Type B pancreatic cell (in vitro differentiated cells): ENCODE data around the gene MOGAT3. TPM values are rescaled to one million over a fixed set of nuclear protein-coding genes. Genes with fewer than 3 reads are reported as not detected.

Experiments used
- DNase-seq: peaks from one replicate; pipeline ENCODE4 v3.0.0; 2021; ENCODE audit warnings: mixed read lengths; ENCODE audit not compliant: unreplicated experiment; ENCODE audit errors: extremely low spot score
- H3K27ac Mint-ChIP-seq: 2 replicates; pipeline ENCODE4 v1.8.0; 2021; ENCODE audit warnings: mild to moderate bottlenecking, mixed read lengths
- H3K27me3 Mint-ChIP-seq: 2 replicates; pipeline ENCODE4 v1.8.0; 2021; ENCODE audit warnings: mixed read lengths
- H3K36me3 Mint-ChIP-seq: 2 replicates; pipeline ENCODE4 v1.8.0; 2021; ENCODE audit warnings: mixed read lengths
- H3K4me1 Mint-ChIP-seq: one replicate; pipeline ENCODE4 v1.8.0; 2021; ENCODE audit warnings: mixed read lengths; ENCODE audit not compliant: unreplicated experiment
- H3K4me3 Mint-ChIP-seq: 2 replicates; pipeline ENCODE4 v1.8.0; 2021; ENCODE audit warnings: mild to moderate bottlenecking, mixed read lengths
- H3K9me3 Mint-ChIP-seq: 2 replicates; pipeline ENCODE4 v1.8.0; 2021; ENCODE audit warnings: mixed read lengths
- CTCF ChIP-seq: fragments of 200-600 bp; sonication (generic); conservative IDR thresholded peaks from 2 replicates; pipeline ENCODE4 v1.5.0; 2021; ENCODE audit warnings: antibody characterized with exemption, mild to moderate bottlenecking
- microRNA-seq: library from miRNA; unstranded; fragments of <30 nt; microRNA quantifications from one replicate; pipeline ENCODE4, GENCODE V29; 2020
- total RNA-seq: library from RNA; stranded (reverse); gene quantifications from 2 replicates; pipeline ENCODE4 v1.2.1, GENCODE V29; 2021; ENCODE audit warnings: low replicate concordance

MOGAT3 gene
- total RNA-seq, 1 donor from 2014 or later, result 0.94 TPM

DNA sequence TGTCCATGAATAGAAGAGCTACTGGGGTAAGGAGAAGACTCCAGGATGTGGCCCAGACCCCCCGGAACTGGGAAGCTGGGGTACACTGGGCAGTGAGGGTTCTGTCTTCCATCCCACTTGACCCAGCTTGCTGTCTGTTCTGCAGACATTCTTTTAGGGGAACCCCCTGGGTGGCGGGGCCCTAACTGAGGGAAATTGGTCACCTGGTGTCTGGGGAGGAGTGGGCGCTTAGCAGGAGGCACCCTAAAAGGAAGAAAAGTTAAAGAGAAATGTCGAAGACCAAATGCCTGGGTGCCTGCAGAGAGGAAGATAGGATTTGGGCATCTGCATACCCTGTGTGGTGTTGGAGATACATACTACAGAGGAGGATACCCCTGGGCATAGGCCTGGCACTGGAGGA lies 45.5 kb downstream of the MOGAT3 start:
- H3K4me1 Mint-ChIP-seq, result peaks cover 11% of the 10 kb centered on the region
- TF ChIP-seq CTCF, result no peak
- H3K9me3 Mint-ChIP-seq, result no peaks in the 10 kb centered on the region
- H3K27ac Mint-ChIP-seq, result peak overlapping the region; percentile 78
- H3K36me3 Mint-ChIP-seq, result peaks cover 10% of the 10 kb centered on the region
- DNase-seq, result no peak
- peaks cover 3% of the 10 kb centered on the region for H3K27me3 Mint-ChIP-seq
- H3K4me3 Mint-ChIP-seq, result peak overlapping the region; percentile 88

DNA sequence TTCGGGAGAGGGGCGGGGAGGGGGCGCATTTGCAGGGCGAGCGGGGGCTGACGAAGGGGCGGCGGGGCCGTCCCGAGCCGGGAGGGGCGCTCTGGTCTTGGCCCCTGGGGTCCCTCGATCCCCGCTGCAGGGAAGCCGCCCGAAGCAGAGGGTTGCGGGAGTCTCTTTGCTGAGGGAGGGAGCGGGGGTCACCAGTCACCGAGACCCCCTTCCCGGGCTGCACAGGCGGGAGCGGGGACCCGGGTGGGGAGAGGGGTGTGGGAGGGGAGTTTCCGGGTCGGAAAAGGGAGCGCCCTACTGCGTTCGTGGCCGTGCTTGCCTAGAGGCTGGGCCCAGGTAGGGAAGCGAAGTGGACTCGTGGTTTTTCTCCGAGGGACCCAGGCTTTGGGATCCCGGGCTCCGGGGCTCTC lies 46.1 kb downstream of the MOGAT3 start:
- H3K27me3 Mint-ChIP-seq, result peaks cover 5% of the 10 kb centered on the region
- peak overlapping the region; percentile 88 for H3K4me3 Mint-ChIP-seq
- TF ChIP-seq CTCF, result no peak
- no peaks in the 10 kb centered on the region for H3K9me3 Mint-ChIP-seq
- H3K36me3 Mint-ChIP-seq, result peaks cover 10% of the 10 kb centered on the region
- no peak for DNase-seq
- H3K4me1 Mint-ChIP-seq, result peaks cover 11% of the 10 kb centered on the region
- H3K27ac Mint-ChIP-seq, result peak overlapping the region; percentile 78

- TF ChIP-seq CTCF, result no peak
- Mint-ChIP-seq H3K27me3 (peaks cover 10% of the 10 kb centered on the region), H3K4me1 (peaks cover 11% of the 10 kb centered on the region), H3K36me3 (peaks cover 10% of the 10 kb centered on the region), H3K4me3 (peak within 1 kb of the TSS; percentile 88), H3K9me3 (no peaks in the 10 kb centered on the region), H3K27ac (peak within 1 kb of the TSS; percentile 78)
- peak; percentile 95 for DNase-seq
These were observed 46.7 kb downstream of the MOGAT3 start, which contains the start of gene AP1S1 for GRCh38 chr7:101153969-101154692. Gene AP1S1 (plus strand): TSS chr7:101154476. CDS start chr7:101154515, 39 bp downstream.

DNA sequence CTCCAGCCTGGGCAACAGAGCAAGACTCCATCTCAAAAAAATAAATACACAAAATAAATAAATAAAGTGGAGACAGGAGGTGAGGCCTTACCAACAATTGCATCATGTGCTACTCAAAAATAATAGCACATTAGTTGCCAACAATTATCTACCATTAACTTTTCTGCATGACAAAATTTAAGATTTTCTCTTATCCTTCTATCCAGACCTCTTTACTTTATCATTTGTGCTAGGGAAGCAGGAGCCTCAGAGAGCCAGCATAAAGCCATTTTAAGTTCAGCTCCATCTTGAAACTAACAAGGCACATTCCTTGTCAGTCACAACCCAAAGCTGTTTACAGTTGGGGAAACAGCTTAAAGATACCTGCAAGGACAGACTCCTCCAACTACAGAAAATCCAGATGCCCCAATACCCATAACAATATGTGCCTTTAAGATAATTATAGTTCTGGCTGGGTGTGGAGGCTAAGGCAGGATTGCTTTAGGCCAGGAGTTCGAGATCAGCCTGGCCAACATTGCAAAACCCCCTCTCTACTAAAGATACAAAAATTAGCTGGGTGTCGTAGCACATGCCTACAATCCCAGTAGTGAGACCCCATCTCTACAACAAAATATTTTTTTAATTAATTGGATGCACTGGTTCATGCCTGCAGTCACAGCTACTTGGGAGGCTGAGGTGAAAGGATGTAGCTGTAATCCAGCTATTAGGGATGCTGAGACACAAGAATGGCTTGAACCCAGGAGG lies 48.8 kb downstream of the MOGAT3 start:
- no peak for DNase-seq
- H3K36me3 Mint-ChIP-seq, result peaks cover 3% of the 10 kb centered on the region
- H3K27me3 Mint-ChIP-seq, result peaks cover 18% of the 10 kb centered on the region
- H3K9me3 Mint-ChIP-seq, result no peaks in the 10 kb centered on the region
- TF ChIP-seq CTCF, result no peak
- no peak overlapping the region for H3K27ac Mint-ChIP-seq
- peaks cover 11% of the 10 kb centered on the region for H3K4me1 Mint-ChIP-seq
- peak overlapping the region; percentile 25 for H3K4me3 Mint-ChIP-seq

Small RNAs within 50 kb of the gene (microRNA-seq; reads per million reads assigned to microRNA genes)
- gene MIR4653, result not detected

Other genes starting within 250 kb of the MOGAT3 start
- 0.50 and 1.6 TPM in 2 replicates for gene MUC12, start 231.5 kb downstream of the MOGAT3 start, total RNA-seq
- 0.53 and 1.5 TPM in 2 replicates for gene MUC17, start 181.0 kb downstream of the MOGAT3 start, total RNA-seq
- gene TRIM56, start 115.6 kb downstream of the MOGAT3 start, total RNA-seq, result 22.2 and 40.1 TPM in 2 replicates
- 0.14 and 1.5 TPM in 2 replicates for gene SERPINE1, start 73.9 kb downstream of the MOGAT3 start, total RNA-seq
- gene AP1S1, start 46.6 kb downstream of the MOGAT3 start, total RNA-seq, result 59.8 and 98.8 TPM in 2 replicates
- 4.2 and 4.4 TPM in 2 replicates for gene VGF, start 35.5 kb downstream of the MOGAT3 start, total RNA-seq
- not detected in 2 replicates for gene NAT16, start 20.7 kb downstream of the MOGAT3 start, total RNA-seq
- 37.5 and 65.7 TPM in 2 replicates for gene PLOD3, start 16.5 kb upstream of the MOGAT3 start, total RNA-seq
- 61.1 and 68.7 TPM in 2 replicates for gene ZNHIT1, start 17.1 kb upstream of the MOGAT3 start, total RNA-seq
- gene CLDN15, start 36.8 kb upstream of the MOGAT3 start, total RNA-seq, result 9.5 and 16.3 TPM in 2 replicates
- gene FIS1, start 44.0 kb upstream of the MOGAT3 start, total RNA-seq, result 110 and 114 TPM in 2 replicates
- gene IFT22, start 120.8 kb upstream of the MOGAT3 start, total RNA-seq, result 31.5 and 48.1 TPM in 2 replicates
- 10.6 and 47.9 TPM in 2 replicates for gene COL26A1, start 161.8 kb upstream of the MOGAT3 start, total RNA-seq